MM.1S (cell line): Measurements from ENCODE around the gene TRIM36.

Source experiments
- DNase-seq: peaks from one replicate; pipeline ENCODE4 v3.0.0-alpha.2; 2015
- H2AFZ ChIP-seq: fragments of 300-600 bp; sonication (generic); 2 replicates; pipeline ENCODE4 v1.6.0; 2016; ENCODE audit warnings: antibody characterized with exemption, low read length
- H3F3A ChIP-seq: fragments of 300-600 bp; sonication (generic); 2 replicates; pipeline ENCODE4 v1.6.1; 2016; ENCODE audit warnings: mild to moderate bottlenecking, antibody characterized with exemption, low read length, moderate library complexity, mixed read lengths; ENCODE audit not compliant: insufficient read depth
- H3K27ac ChIP-seq: fragments of 300-600 bp; sonication (generic); 2 replicates; pipeline ENCODE4 v1.5.1; 2016; ENCODE audit warnings: mild to moderate bottlenecking, low read length
- H3K27me3 ChIP-seq: fragments of 300-600 bp; sonication (generic); replicated peaks from 2 replicates; pipeline ENCODE4 v1.6.0; 2016; ENCODE audit warnings: low read length; ENCODE audit not compliant: insufficient read depth
- H3K36me3 ChIP-seq: fragments of 300-600 bp; sonication (generic); replicated peaks from 2 replicates; pipeline ENCODE4 v1.6.1; 2016; ENCODE audit warnings: mild to moderate bottlenecking, low read length, mixed read lengths; ENCODE audit not compliant: insufficient read depth
- H3K4me1 ChIP-seq: fragments of 300-600 bp; sonication (generic); 2 replicates; pipeline ENCODE4 v1.6.1; 2016; ENCODE audit warnings: low read length, mixed read lengths
- H3K4me2 ChIP-seq: fragments of 300-600 bp; sonication (generic); 2 replicates; pipeline ENCODE4 v1.6.0; 2016; ENCODE audit warnings: low read depth, low read length
- H3K4me3 ChIP-seq: fragments of 300-600 bp; sonication (generic); 2 replicates; pipeline ENCODE4 v1.5.1; 2016; ENCODE audit warnings: low read length, mixed read lengths
- H3K79me2 ChIP-seq: fragments of 300-600 bp; sonication (generic); 2 replicates; pipeline ENCODE4 v1.6.1; 2016; ENCODE audit warnings: mixed run types, low read length, mixed read lengths
- H3K9ac ChIP-seq: fragments of 300-600 bp; sonication (generic); 2 replicates; pipeline ENCODE4 v1.6.1; 2016; ENCODE audit warnings: low read length, mixed read lengths
- H3K9me2 ChIP-seq: fragments of 300-600 bp; sonication (generic); replicated peaks from 2 replicates; pipeline ENCODE4 v1.6.1; 2016; ENCODE audit warnings: mild to moderate bottlenecking, low read length, mixed read lengths; ENCODE audit not compliant: insufficient read depth
- H3K9me3 ChIP-seq: fragments of 300-600 bp; sonication (generic); replicated peaks from 2 replicates; pipeline ENCODE4 v1.6.1; 2016; ENCODE audit warnings: mild to moderate bottlenecking, low read length, mixed read lengths; ENCODE audit not compliant: insufficient read depth
- H4K20me1 ChIP-seq: fragments of 300-600 bp; sonication (generic); 2 replicates; pipeline ENCODE4 v1.6.1; 2016; ENCODE audit warnings: mild to moderate bottlenecking, low read length, moderate library complexity, mixed read lengths; ENCODE audit not compliant: insufficient read depth
- CTCF ChIP-seq: fragments of 300-600 bp; sonication (generic); IDR thresholded peaks from 2 replicates; pipeline ENCODE4 v1.5.1; 2016; ENCODE audit warnings: antibody characterized with exemption, low read length, mixed read lengths
- EZH2 ChIP-seq: fragments of 300-600 bp; sonication (generic); optimal IDR thresholded peaks from 2 replicates; pipeline ENCODE3; 2017; ENCODE audit warnings: low read depth, mild to moderate bottlenecking, antibody characterized with exemption, low read length, mixed read lengths
- EZH2phosphoT487 ChIP-seq: fragments of 300-600 bp; sonication (generic); IDR thresholded peaks from 2 replicates; pipeline ENCODE4 v1.6.1; 2018; ENCODE audit warnings: antibody characterized with exemption, low read length

TRIM36 gene

GRCh38 chr5:115190388-115190787, 20.7 kb upstream of the TRIM36 start:
- Histone ChIP-seq H3K27me3 (no peaks in the 10 kb centered on the region), H3K36me3 (no peaks in the 10 kb centered on the region), H3F3A (no peaks in the 10 kb centered on the region; the same call in 1 of the 2 replicates), H3K4me3 (no peak overlapping the region), H3K9me2 (no peaks in the 10 kb centered on the region), H3K27ac (no peak overlapping the region), H2AFZ (no peak overlapping the region), H4K20me1 (no peaks in the 10 kb centered on the region), H3K9ac (no peak overlapping the region), H3K4me2 (no peak overlapping the region), H3K4me1 (no peaks in the 10 kb centered on the region), H3K9me3 (no peaks in the 10 kb centered on the region), H3K79me2 (no peaks in the 10 kb centered on the region)
- DNase-seq, result no peak
- no peak for TF ChIP-seq EZH2phosphoT487
- no peak for TF ChIP-seq EZH2
- TF ChIP-seq CTCF, result no peak

GRCh38 chr5:115189866-115190265, 20.2 kb upstream of the TRIM36 start:
- H3K9me2 ChIP-seq, result no peaks in the 10 kb centered on the region
- no peaks in the 10 kb centered on the region for H3K79me2 ChIP-seq
- no peak overlapping the region for H3K4me3 ChIP-seq
- no peak for TF ChIP-seq EZH2phosphoT487
- no peak for TF ChIP-seq CTCF
- TF ChIP-seq EZH2, result no peak
- H3K4me2 ChIP-seq, result no peak overlapping the region
- DNase-seq, result no peak
- H3K4me1 ChIP-seq, result no peaks in the 10 kb centered on the region
- H3K27me3 ChIP-seq, result no peaks in the 10 kb centered on the region
- no peaks in the 10 kb centered on the region for H3K9me3 ChIP-seq
- H3K9ac ChIP-seq, result no peak overlapping the region
- H3K36me3 ChIP-seq, result no peaks in the 10 kb centered on the region
- no peak overlapping the region for H2AFZ ChIP-seq
- no peaks in the 10 kb centered on the region for H4K20me1 ChIP-seq
- H3F3A ChIP-seq, result no peaks in the 10 kb centered on the region; the same call in 1 of the 2 replicates
- H3K27ac ChIP-seq, result no peak overlapping the region

- TF ChIP-seq CTCF, result no peak
- no peak for TF ChIP-seq EZH2
- TF ChIP-seq EZH2phosphoT487, result no peak
- no peaks in the 10 kb centered on the region for H3K9me2 ChIP-seq
These were observed 17.1 kb upstream of the TRIM36 start for GRCh38 chr5:115186794-115187193.

More at GRCh38 chr5:115186794-115187193, 17.1 kb upstream of the TRIM36 start:
- Histone ChIP-seq H3K36me3 (no peaks in the 10 kb centered on the region), H3F3A (no peaks in the 10 kb centered on the region; the same call in 1 of the 2 replicates), H2AFZ (no peak overlapping the region), H3K4me3 (no peak overlapping the region), H4K20me1 (no peaks in the 10 kb centered on the region), H3K27ac (no peak overlapping the region), H3K79me2 (no peaks in the 10 kb centered on the region), H3K4me1 (no peaks in the 10 kb centered on the region), H3K27me3 (no peaks in the 10 kb centered on the region), H3K4me2 (no peak overlapping the region), H3K9me3 (no peaks in the 10 kb centered on the region), H3K9ac (no peak overlapping the region)
- DNase-seq, result no peak
